Neural progenitor cell (in vitro differentiated cells): ENCODE results near the gene ZNF710. TPM values are rescaled to one million over a fixed set of nuclear protein-coding genes. Genes with fewer than 3 reads are reported as not detected.

Source experiments
- DNase-seq: peaks from one replicate; pipeline ENCODE4 v3.0.0-alpha.2; 2016; ENCODE audit warnings: low spot score
- H2AFZ ChIP-seq: fragments of 200-600 bp; sonication (generic); replicated peaks from 2 replicates; pipeline ENCODE4 v1.6.1; 2016; ENCODE audit warnings: antibody characterized with exemption
- H3F3A ChIP-seq: fragments of 200-600 bp; sonication (generic); 2 replicates; pipeline ENCODE4 v1.6.1; 2016; ENCODE audit warnings: antibody characterized with exemption, low read depth
- H3K27ac ChIP-seq: fragments of 200-600 bp; sonication (generic); 2 replicates; pipeline ENCODE4 v1.5.1; 2016; ENCODE audit warnings: mild to moderate bottlenecking
- H3K27me3 ChIP-seq: fragments of 200-600 bp; sonication (generic); 2 replicates; pipeline ENCODE4 v1.6.1; 2016; ENCODE audit warnings: mild to moderate bottlenecking, moderate library complexity
- H3K36me3 ChIP-seq: fragments of 200-600 bp; sonication (generic); 2 replicates; pipeline ENCODE4 v1.5.1; 2016
- H3K4me1 ChIP-seq: fragments of 200-600 bp; sonication (generic); 2 replicates; pipeline ENCODE4 v1.6.1; 2016; ENCODE audit warnings: mixed run types
- H3K4me2 ChIP-seq: fragments of 200-600 bp; sonication (generic); 2 replicates; pipeline ENCODE4 v1.6.1; 2016
- H3K4me3 ChIP-seq: fragments of 200-600 bp; sonication (generic); 2 replicates; pipeline ENCODE4 v1.5.1; 2016
- H3K79me2 ChIP-seq: fragments of 200-600 bp; sonication (generic); 2 replicates; pipeline ENCODE4 v1.6.1; 2016; ENCODE audit warnings: low read depth
- H3K9ac ChIP-seq: fragments of 200-600 bp; sonication (generic); 2 replicates; pipeline ENCODE4 v1.6.1; 2016
- H3K9me3 ChIP-seq: fragments of 200-600 bp; sonication (generic); 2 replicates; pipeline ENCODE4 v1.5.1; 2016; ENCODE audit warnings: low read depth
- H4K20me1 ChIP-seq: fragments of 200-600 bp; sonication (generic); 2 replicates; pipeline ENCODE4 v1.6.1; 2016; ENCODE audit warnings: low read depth
- H3K27ac Mint-ChIP-seq: 3 replicates; pipeline ENCODE4 v1.8.0; 2021; ENCODE audit warnings: mixed read lengths
- H3K27me3 Mint-ChIP-seq: 2 replicates; pipeline ENCODE4 v1.8.0; 2022; ENCODE audit warnings: low read depth, mild to moderate bottlenecking, inconsistent platforms, moderate library complexity, mixed read lengths; ENCODE audit not compliant: insufficient read depth
- H3K36me3 Mint-ChIP-seq: 3 replicates; pipeline ENCODE4 v1.8.0; 2021; ENCODE audit warnings: mixed read lengths
- H3K4me1 Mint-ChIP-seq: 3 replicates; pipeline ENCODE4 v1.8.0; 2021; ENCODE audit warnings: mixed read lengths
- H3K4me3 Mint-ChIP-seq: 3 replicates; pipeline ENCODE4 v1.8.0; 2021; ENCODE audit warnings: mild to moderate bottlenecking, moderate library complexity, mixed read lengths
- H3K9me3 Mint-ChIP-seq: 3 replicates; pipeline ENCODE4 v1.8.0; 2020; ENCODE audit warnings: mixed read lengths
- EZH2 ChIP-seq: fragments of 200-600 bp; sonication (generic); IDR thresholded peaks from 2 replicates; pipeline ENCODE4 v1.6.1; 2017; ENCODE audit warnings: antibody characterized with exemption, mild to moderate bottlenecking, moderate library complexity
- EZH2phosphoT487 ChIP-seq: fragments of 200-600 bp; sonication (generic); IDR thresholded peaks from 2 replicates; pipeline ENCODE4 v1.6.1; 2017; ENCODE audit warnings: antibody characterized with exemption
- total RNA-seq: library from RNA; depleted of rRNA; stranded (reverse); fragments of >200 nt; gene quantifications from 2 replicates; pipeline ENCODE4 v1.2.3, GENCODE V29; 2015; ENCODE audit warnings: low replicate concordance
- TF ChIP-seq, protein P1 (sequence below): fragments of 200-600 bp; sonication (generic); IDR thresholded peaks from 2 replicates; pipeline ENCODE4 v1.5.1; 2017; ENCODE audit warnings: antibody characterized with exemption, mild to moderate bottlenecking

Gene ZNF710
- total RNA-seq, 1 donor from 2014 or later: 14.9 TPM

DNA sequence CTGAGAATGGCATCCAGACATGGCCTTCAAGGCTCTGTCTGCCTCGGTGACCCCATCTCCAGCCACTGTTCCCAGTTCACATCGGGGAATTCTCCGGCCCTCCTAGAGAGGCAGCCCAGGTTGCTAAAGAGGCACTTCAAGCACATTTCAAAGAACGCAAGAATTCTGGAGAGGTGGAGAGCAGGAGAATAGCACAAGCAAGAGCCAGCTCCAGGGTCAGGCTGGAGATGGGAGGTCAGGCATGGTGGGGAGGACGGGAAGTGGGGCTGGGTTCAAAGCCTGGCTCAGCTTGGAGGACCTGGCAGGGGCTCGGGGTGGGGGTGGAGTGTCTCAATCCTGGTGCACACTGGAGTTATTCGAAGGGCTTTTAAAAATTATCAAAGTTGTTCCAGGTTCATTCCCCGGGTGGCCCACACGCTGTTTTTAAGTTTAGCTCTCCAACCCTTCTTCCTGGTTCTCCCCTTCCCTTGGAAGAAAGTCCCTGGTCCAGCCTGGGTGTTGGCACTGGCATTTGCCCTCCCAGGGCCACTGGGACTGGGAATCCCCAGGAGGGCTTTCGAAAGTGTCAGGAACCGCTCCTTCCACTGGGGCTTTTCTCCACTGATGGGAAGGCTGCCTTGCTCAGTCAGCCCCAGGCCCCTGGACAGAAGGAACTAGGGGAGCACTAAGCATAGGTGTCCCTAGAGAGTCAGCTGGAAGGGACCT is 35.8 kb downstream of the ZNF710 start:
- no peak overlapping the region for H3K27ac ChIP-seq
- no peaks in the 10 kb centered on the region for H3K36me3 ChIP-seq
- peaks cover 2% of the 10 kb centered on the region for H3K9me3 Mint-ChIP-seq
- peaks cover 93% of the 10 kb centered on the region for H3K79me2 ChIP-seq
- H3K4me2 ChIP-seq: peak overlapping the region; percentile 28
- peak overlapping the region; percentile 72 for H3K27ac Mint-ChIP-seq
- peaks cover 67% of the 10 kb centered on the region for H3K4me1 ChIP-seq
- no peak overlapping the region for H3K4me3 ChIP-seq
- H3F3A ChIP-seq: peaks cover 20% of the 10 kb centered on the region
- DNase-seq: no peak
- H3K36me3 Mint-ChIP-seq: peaks cover 4% of the 10 kb centered on the region
- no peaks in the 10 kb centered on the region for H3K27me3 ChIP-seq
- peak overlapping the region; percentile 42 for H3K4me3 Mint-ChIP-seq
- H2AFZ ChIP-seq: no peak overlapping the region
- peaks cover 2% of the 10 kb centered on the region for H3K27me3 Mint-ChIP-seq
- no peaks in the 10 kb centered on the region for H3K9me3 ChIP-seq
- H4K20me1 ChIP-seq: peaks cover 67% of the 10 kb centered on the region
- TF ChIP-seq, protein P1, sequence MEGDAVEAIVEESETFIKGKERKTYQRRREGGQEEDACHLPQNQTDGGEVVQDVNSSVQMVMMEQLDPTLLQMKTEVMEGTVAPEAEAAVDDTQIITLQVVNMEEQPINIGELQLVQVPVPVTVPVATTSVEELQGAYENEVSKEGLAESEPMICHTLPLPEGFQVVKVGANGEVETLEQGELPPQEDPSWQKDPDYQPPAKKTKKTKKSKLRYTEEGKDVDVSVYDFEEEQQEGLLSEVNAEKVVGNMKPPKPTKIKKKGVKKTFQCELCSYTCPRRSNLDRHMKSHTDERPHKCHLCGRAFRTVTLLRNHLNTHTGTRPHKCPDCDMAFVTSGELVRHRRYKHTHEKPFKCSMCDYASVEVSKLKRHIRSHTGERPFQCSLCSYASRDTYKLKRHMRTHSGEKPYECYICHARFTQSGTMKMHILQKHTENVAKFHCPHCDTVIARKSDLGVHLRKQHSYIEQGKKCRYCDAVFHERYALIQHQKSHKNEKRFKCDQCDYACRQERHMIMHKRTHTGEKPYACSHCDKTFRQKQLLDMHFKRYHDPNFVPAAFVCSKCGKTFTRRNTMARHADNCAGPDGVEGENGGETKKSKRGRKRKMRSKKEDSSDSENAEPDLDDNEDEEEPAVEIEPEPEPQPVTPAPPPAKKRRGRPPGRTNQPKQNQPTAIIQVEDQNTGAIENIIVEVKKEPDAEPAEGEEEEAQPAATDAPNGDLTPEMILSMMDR: no peak
- no peak for TF ChIP-seq EZH2
- no peak for TF ChIP-seq EZH2phosphoT487
- no peak overlapping the region for H3K9ac ChIP-seq
- peaks cover 73% of the 10 kb centered on the region for H3K4me1 Mint-ChIP-seq

GRCh38 chr15:90037511-90037860 is 36.4 kb downstream of the ZNF710 start:
- peaks cover 62% of the 10 kb centered on the region for H4K20me1 ChIP-seq
- no peak overlapping the region for H2AFZ ChIP-seq
- TF ChIP-seq, protein P1: no peak
- TF ChIP-seq EZH2 (no peak), EZH2phosphoT487 (no peak)
- H3K4me3 ChIP-seq: no peak overlapping the region
- H3K4me3 Mint-ChIP-seq: no peak overlapping the region
- peaks cover 2% of the 10 kb centered on the region for H3K9me3 Mint-ChIP-seq
- H3K27me3 Mint-ChIP-seq: peaks cover 2% of the 10 kb centered on the region
- H3K27ac ChIP-seq: no peak overlapping the region
- no peaks in the 10 kb centered on the region for H3K27me3 ChIP-seq
- no peak for DNase-seq
- no peak overlapping the region for H3K9ac ChIP-seq
- H3K9me3 ChIP-seq: no peaks in the 10 kb centered on the region
- H3K79me2 ChIP-seq: peaks cover 90% of the 10 kb centered on the region
- H3K27ac Mint-ChIP-seq: peak overlapping the region; percentile 39
- peaks cover 71% of the 10 kb centered on the region for H3K4me1 ChIP-seq
- peaks cover 78% of the 10 kb centered on the region for H3K4me1 Mint-ChIP-seq
- no peaks in the 10 kb centered on the region for H3K36me3 ChIP-seq
- peaks cover 4% of the 10 kb centered on the region for H3K36me3 Mint-ChIP-seq
- H3F3A ChIP-seq: peaks cover 25% of the 10 kb centered on the region
- no peak overlapping the region for H3K4me2 ChIP-seq

- Mint-ChIP-seq H3K27ac (peak overlapping the region; percentile 74), H3K36me3 (peaks cover 4% of the 10 kb centered on the region), H3K4me1 (peaks cover 77% of the 10 kb centered on the region), H3K9me3 (peaks cover 2% of the 10 kb centered on the region), H3K27me3 (peaks cover 2% of the 10 kb centered on the region), H3K4me3 (no peak overlapping the region)
- H2AFZ ChIP-seq: no peak overlapping the region
- no peak overlapping the region for H3K4me2 ChIP-seq
- no peak for DNase-seq
- peaks cover 56% of the 10 kb centered on the region for H4K20me1 ChIP-seq
- TF ChIP-seq, protein P1: no peak
- TF ChIP-seq EZH2phosphoT487 (no peak), EZH2 (no peak)
- H3K4me1 ChIP-seq: peaks cover 73% of the 10 kb centered on the region
- H3K27me3 ChIP-seq: no peaks in the 10 kb centered on the region
- H3K9me3 ChIP-seq: no peaks in the 10 kb centered on the region
- H3K36me3 ChIP-seq: no peaks in the 10 kb centered on the region
- peaks cover 29% of the 10 kb centered on the region for H3F3A ChIP-seq
- no peak overlapping the region for H3K9ac ChIP-seq
- no peak overlapping the region for H3K27ac ChIP-seq
- peaks cover 86% of the 10 kb centered on the region for H3K79me2 ChIP-seq
- H3K4me3 ChIP-seq: no peak overlapping the region
Observed at GRCh38 chr15:90037961-90038631, 37.0 kb downstream of the ZNF710 start.
